HG02884 (cell line): Measurements from ENCODE around the gene SCAANT1.

Source experiments
- ATAC-seq: cut with Tn5 transposase; IDR thresholded peaks from one replicate; pipeline ENCODE4 v1.9.1; 2021; ENCODE audit warnings: mild to moderate bottlenecking, moderate library complexity; ENCODE audit not compliant: unreplicated experiment

Gene SCAANT1

DNA sequence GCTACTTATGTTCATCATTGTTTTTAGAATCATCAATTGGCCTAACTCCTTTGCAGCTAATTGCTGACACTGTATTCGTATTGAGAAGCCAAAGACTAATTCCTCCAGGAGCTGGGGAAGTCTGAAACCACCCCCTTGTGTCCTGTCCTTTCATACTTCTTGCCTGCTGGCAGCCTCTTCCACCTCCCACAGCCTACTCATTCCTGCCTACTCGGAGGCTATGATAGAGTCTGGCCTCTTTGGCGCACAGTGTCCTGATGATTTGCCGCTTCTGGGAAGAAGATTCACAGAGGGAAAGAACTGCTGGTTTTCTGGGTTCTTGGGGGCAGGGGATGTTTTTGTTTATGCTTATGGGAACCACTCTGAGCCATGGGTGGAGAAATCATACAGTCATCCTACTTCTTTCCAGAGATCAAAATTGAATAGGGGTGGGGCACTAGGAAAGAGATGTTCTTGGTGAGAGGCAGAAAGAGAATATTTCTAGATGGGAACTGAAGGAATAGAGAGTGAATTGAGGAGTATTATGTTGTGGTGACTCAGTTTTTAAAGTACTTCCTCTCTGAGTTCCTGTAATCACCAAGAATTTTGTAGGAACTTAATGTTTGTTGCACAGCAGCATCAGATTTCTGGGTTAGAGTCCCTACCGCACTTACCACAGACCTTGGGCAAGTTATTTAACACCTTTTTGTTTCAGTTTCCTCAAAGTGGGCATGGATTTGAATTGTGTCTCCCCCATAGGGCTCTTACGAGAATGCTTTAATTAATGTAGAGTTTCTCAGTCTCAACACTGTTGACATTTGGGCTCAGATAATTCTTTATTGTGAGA is 22.1 kb upstream of the SCAANT1 start:
- no peak for ATAC-seq

DNA sequence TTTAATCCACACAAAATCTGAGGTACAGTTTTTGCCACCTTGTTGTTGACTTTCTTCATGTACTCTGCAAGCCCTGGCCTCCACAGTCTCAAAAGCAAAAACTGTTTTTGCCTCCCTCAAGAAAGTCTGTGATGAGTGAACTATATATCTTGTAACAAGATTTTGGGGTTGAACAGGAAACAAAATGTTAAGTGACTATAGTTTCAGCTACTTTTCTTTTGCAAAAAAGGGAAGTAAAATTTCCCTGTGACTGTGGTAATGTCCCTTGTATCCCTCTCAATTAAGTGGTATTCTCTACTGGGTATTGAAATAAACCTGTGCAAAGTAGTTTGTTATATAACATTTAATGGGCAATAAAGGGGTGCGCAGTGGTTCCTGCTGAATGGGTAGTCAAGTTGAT is 21.3 kb upstream of the SCAANT1 start:
- peak; percentile 67 for ATAC-seq

DNA sequence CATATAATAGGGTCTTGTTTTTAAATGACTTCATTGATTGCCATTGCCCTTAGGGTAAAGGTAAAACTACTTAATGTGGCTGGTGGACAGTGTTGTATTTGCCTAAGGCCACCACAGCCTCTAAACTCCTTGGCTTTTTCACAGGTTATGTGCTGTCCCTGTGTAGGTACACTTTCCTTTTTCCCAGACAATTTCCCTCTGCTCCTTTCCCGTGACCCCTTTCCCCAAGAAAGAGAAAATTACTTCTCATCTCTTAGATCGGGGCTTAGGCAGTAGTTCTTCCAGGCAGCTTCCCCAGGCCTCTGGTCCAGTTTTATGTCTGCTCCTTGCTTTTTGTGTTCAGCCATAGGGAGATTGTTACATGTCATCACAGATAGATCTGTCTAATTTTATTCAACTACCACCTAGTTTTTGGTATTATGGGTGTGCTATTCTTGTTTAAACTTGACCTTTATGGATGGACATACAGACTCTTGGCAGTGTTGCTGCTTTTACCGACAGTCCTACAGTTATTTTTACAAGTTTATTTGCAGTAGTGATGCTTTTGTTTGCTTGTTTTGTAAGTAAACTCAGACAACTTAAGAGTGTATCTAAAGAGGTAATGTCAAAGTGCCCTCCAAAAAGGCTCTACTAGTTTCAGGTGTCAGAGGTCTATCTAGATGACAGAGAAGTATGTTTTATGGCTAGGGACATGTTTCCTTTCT is 20.5 kb upstream of the SCAANT1 start:
- no peak for ATAC-seq

DNA sequence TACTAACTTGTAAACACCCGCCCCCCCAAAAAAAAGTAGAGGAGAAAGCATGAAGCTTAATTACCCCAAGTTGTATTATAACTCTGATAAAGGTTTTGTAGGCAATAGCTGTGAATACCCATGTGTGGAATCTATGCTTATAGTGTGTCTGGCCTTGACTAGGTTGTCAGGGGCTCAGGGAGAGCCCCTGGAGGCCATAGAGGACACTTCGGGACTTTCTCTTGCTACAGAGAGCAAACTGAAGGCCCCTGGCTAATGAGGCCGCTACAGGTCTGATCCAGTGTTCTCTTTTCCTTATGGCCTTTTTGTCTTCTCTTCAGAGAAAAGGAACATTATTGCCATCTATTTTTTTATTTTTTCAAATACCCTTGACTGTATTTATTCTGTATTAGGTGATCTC is 19.1 kb upstream of the SCAANT1 start:
- no peak for ATAC-seq

DNA sequence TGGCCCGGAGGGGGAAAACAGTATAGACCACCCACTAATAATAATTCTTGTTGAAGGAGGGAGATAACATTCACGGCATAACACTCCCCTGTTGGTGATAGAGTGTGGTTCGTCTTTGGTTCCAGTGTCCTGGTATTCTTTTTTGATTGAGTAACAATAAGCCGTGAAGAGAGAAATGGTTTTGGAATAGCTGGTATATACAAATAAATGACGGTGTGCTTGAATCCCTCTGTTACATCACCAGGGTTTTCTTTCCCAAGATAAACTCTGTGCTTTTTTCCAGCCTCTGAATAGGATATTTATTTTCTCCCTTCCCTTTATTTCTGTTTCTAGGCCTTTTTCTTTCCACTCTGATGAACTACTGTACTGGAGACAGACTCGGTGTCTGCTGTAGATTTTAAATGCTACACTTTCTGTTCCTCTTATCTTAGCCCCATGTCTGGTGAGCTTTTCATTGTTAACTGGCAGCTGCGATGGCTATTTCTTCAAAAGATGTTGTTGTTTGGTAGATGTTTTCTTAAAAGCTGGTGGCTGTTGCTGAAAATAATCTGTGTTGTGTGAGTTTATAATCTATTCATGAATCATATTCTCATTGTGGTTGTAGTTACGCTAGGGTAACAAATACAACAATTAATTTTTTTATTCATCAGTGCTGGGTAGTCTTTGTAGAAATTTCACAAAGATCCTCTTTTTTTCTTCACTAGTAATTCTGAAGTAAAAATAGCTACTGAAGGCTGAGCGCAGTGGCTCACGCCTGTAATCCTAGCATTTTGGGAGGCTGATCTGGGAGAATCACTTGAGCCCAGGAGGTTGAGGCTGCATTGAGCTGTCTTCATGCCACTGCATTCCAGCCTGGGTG is 15.5 kb upstream of the SCAANT1 start:
- peak; percentile 89 for ATAC-seq

DNA sequence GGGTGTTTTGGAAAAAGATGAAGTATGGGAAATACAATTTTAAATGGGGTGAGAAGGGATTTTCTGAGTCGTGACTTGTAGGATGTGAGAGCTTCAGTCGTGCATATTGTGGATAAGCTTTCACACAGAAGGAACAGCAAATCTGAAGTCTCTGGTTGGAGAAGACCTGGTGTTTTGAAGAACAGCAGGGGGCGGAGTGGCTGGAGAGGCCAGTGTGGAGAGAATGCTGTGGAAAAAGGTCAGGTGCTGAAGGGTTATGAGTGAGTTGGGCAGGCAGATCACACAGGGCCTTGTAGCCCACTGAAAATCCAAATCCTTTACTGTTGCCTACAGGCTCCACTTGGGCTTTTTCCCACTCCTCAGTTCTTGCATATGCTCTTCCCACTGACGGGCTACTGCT is 14.1 kb upstream of the SCAANT1 start:
- no peak for ATAC-seq

DNA sequence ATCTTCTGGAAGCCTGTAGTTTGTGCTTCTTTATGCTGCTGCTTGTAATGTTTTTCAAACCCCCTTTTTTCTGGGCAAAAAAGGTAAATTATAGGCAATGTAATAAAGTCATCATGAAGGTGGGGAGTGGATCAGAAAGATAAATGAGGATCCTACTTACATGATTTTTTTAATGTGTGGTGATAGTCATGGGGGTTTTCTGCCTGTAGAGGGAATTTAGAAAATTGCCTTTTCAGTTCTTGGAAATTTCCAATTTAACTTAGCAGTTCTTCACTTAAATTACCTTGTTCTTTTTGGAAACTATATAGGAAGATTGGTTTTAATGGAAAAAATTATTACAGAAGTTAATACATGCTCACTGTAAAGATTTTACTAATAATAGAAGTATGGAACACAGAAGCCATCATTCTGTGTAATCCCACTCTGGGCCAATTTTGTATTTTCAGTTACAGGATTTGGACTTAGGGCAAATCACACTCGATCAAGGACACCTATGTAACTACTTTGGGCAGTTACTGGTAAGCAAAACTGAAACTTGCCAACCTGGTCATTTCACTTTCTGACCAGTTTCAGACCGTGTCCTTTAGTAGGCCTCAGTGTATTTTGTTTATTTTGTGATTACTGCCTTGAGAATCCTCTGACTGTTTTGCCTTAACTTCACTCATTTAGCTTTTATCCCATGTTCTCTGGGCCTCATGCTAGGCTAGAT is 10.5 kb upstream of the SCAANT1 start:
- peak; percentile 5 for ATAC-seq

DNA sequence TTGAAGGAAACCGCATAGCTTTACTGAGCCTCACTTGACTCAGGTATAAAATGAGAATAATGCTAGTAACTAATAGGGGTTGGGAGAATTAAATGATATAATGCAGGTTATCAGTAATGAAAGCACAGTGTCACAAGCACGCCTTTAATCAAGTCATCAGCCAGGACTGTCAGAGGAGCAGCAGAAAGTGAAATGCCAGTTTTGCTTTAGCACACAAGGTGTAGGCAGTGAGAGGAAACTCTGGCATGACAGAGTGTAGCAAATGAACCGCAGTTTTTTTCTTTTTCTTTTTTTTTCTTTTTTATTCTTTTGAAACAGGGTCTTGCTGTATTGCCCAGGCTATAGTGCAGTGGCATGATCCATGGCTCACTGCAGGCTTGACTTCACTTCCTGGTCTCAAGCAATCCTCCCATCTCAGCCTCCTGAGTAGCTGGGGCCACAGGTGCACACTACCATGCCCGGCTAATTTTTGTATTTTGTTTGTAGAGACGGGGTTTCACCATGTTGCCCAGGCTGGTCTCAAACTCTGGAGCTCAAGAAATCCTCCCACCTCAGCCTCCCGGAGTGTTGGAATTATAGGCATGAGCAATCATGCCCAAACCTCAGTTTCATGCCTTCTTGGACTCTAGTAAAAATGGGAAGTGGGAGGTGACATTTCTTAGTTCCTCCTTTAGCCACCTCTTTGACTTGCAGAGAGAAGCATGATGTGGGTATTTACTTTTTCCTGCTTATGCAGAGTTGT is 9.7 kb upstream of the SCAANT1 start:
- ATAC-seq = peak; percentile 88

DNA sequence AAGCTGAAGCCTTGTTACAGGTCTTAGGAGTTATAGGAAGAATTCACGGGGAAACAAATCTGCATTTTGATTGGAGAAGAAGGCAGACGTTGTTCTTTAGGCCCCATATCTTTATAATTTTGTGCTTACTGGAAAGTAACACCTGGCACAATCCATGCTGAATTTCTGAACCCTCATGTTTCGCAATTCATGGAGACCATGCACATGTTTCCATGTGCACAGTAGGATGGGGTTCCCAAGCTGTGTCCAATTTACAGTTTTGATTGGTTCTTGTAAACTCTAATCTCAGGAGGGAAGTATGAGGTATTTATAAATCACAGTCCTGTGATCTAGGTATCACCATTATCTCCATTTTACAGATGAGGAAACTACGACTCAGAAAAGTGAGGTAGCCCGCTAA is 7.8 kb upstream of the SCAANT1 start:
- ATAC-seq = no peak

DNA sequence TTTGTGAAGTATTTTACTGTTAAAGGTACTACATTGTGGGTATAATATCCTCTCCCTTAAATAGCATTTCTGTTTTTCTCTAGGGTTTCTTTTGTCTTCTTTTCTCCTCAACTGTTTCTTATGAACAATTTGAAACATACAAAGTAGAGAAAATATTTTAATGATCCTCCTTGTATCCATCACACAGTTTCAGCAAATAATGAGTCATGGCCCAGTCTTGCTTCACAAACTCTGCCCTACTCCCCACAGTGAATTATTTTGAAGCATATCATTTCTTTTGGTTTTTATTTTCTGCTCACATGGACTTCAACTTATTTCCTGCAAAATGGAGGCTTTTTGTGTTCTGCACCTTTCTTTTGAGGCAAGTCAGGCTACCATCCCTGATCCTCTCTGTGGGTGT is 6.1 kb upstream of the SCAANT1 start:
- ATAC-seq = no peak

DNA sequence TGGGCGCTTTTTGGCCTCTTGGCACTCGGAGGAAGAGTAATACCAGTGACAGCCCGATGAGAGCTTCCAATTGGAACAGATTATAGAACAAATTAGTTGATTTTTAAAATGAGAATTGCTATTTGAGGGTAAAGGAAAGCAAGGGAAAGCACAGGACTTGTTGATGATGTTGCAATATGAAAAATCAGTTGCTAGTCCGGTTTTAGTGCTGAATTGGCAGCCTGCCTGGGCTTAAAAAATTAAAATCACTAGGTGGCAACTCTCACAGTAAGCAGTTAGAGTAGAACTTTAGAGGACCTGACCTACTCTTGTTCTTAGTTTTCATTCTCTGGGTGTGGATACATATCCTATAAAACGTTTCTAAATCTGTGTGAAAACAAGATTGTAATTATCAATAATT is 2.1 kb upstream of the SCAANT1 start:
- ATAC-seq = no peak

DNA sequence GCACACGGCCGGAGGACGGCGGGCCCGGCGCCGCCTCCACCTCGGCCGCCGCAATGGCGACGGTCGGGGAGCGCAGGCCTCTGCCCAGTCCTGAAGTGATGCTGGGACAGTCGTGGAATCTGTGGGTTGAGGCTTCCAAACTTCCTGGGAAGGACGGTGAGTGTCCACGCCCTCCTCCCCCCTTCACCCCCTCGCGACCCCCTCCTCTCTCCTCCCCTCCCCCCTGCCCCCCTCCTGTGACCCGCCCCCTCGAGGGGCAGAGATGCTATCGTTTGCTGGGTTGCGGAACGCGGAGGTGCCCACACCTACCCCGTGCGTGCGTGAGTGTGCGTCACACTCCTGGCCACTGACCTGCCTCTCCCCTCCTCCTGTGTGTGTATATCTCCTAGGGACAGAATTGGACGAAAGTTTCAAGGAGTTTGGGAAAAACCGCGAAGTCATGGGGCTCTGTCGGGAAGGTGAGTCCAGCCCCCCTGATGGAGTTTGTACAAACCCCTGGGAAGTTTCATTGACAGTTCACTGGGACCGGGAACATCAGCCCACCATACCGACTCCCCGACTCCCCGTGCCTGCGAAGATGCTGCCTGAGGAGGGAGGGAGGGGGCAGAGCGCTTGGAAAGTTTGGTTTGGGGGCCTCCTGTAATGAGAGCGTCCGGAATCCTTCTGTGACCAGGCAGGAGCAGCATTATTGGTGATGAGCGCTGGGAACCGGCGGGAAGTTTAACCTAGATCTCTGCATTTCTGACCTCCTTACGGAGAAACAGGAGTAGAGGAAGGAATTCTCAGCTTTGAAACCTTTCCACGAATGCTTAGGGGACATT is 795 bp upstream of the SCAANT1 start:
- peak; percentile 11 for ATAC-seq

DNA sequence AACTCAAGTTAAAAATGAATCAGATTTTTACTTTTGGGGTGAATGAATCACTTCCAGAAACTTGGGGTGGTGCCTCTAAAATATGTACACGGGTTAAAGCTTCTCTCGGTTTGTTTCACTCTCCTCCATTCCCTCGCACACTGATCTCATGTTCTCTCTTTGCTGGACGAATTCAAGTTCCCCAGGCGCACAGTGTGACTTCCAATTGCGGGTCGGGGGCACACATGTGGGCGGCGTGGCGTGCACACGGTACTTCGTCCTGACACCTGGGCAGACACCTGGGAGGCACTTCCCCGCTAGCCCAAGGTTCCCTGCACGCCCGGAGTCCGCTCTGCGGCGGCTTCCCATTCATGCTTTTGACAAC is 692 bp downstream of the SCAANT1 start:
- peak; percentile 25 for ATAC-seq

DNA sequence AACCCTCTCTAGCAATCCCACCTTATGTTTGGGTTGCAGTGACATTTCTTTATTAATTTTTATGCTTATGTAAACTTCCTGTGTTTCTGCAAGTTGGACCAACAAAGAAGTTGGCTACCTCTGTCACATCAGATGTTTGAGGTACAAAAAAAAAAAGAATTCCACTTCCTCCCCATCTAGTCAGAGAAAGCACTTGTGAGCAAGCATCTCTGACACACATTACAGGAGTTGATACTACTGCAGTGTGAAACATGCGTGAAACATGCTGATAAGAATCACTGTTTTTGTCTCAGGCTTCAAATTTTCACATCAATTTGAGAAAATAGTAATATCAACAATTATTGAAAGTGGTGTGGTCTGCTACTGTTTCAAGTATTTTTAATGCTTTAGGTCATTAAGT is 1.3 kb downstream of the SCAANT1 start:
- ATAC-seq = no peak

DNA sequence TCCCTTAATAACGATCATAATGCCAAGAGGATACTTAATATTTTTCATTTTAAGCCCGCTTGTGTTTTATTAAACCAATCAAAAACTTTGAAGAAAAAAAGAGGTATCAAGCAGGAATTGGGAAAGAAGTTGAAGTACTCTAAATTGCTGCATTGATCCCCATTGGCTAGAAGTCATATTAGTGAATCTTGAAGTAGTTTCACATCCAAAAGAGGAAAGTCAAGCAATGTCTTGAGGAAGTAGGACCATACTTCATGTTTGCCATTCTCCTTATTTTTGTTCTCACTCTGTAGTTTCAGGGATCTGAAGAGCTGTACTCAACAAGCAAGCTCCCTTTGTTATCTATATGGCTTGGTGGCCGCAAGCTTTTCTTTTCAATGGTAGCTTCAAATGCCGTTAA is 2.2 kb downstream of the SCAANT1 start:
- ATAC-seq = no peak

DNA sequence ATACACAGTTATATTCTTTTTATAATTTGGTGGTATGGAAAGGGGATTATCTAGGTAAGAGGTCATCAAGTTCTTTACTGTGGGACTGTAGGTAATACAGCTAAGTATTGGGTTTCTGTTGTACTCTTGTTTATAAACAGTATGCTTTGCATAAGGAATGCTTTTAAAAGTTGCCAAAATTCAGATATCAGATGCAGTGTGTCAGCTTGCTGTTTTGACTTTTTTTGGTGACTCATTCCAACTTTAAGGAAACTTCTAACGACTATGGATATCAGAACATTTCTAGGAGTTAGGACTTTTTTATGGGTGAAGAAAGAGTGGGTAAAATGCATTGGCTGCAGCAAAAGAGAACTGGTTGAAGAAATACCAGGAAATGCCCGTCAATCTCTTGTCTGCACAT is 2.8 kb downstream of the SCAANT1 start:
- no peak for ATAC-seq

DNA sequence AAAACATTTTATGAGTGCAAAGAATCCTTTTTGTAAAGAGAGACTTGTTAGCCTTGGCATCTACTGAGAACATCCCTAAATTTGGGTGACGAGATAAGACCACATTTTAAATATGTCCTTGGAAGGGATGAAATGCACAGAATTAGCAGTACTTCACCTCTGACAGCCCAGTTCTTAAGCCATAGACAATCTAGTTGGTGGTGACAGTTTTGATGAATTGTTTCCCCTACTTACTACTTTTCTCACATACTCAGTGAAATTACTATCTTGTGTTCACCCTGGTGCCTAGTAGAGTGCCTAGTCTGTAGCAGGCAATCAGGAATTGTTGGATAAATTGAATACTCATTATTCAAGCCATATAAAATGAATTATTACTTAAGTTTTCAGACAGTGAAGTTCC is 3.4 kb downstream of the SCAANT1 start:
- no peak for ATAC-seq

DNA sequence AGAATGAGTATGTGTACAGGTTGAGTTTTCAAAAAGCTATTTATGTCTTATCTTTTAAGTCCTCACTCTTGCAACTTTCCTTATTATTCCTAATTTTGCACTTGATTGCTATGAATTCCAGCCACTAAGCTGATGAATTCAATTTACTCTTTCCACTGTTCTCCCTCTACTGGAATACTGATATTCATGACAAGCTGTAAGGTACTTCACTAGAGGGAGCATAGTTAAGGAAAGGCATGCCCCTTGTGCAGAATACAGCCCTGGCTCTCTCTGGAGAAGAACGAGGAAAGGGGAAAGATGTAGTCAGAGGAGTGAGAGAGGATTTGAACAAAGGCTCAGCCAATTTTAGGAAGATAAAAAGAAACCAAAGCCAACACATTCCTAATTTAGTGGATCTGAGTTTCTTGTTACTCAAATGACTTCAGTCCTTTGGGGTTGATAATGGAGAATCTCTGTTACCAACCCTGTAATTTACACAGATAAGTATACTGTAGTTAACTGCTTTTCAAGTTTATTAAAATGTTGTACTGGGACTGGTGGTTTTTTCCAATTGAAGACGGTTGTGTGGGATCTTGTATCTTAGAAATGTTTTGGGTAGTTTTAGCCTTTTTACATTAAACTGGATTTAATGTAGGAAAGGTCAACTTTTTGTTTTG is 4.0 kb downstream of the SCAANT1 start:
- ATAC-seq = no peak
